Adipose tissue (tissue), 3 donors: Measurements from ENCODE around the gene BLTP2. TPM values are rescaled to one million over a fixed set of nuclear protein-coding genes. Genes with fewer than 3 reads are reported as not detected.
A peak's percentile ranks its signal among the peaks of the same experiment; 100 is the strongest.
"Not testable (repeated sequence)": the region's sequence is repeated elsewhere in the genome, so short reads cannot be mapped to it uniquely, and the experiment has no call there.

Experiments
- H3K27ac ChIP-seq: one replicate; pipeline ENCODE4 v1.5.1; 2013; ENCODE audit warnings: low read depth, low read length
- WGBS, 3 donors: extraction: QIAGEN DNeasy Blood & Tissue Kit; methylation state at CpG; one replicate each; pipeline ENCODE4 v1.1.7; 2013; 5-methylcytosine and 5-hydroxymethylcytosine counted together
- polyA plus RNA-seq, 3 donors: library from polyadenylated mRNA; stranded (reverse); fragments of 200-250 nt; gene quantifications; one replicate each; pipeline ENCODE4 v1.2.3, GENCODE V29; 2013
- donor health status: healthy with polysubstance abuse.
- donor health status: Bipolar disorder and iron deficiency.
- donor health status: healthy.

BLTP2 gene
- polyA plus RNA-seq, result 10 to 100 TPM; 19.6 to 42.6 (median 33.7) TPM

DNA sequence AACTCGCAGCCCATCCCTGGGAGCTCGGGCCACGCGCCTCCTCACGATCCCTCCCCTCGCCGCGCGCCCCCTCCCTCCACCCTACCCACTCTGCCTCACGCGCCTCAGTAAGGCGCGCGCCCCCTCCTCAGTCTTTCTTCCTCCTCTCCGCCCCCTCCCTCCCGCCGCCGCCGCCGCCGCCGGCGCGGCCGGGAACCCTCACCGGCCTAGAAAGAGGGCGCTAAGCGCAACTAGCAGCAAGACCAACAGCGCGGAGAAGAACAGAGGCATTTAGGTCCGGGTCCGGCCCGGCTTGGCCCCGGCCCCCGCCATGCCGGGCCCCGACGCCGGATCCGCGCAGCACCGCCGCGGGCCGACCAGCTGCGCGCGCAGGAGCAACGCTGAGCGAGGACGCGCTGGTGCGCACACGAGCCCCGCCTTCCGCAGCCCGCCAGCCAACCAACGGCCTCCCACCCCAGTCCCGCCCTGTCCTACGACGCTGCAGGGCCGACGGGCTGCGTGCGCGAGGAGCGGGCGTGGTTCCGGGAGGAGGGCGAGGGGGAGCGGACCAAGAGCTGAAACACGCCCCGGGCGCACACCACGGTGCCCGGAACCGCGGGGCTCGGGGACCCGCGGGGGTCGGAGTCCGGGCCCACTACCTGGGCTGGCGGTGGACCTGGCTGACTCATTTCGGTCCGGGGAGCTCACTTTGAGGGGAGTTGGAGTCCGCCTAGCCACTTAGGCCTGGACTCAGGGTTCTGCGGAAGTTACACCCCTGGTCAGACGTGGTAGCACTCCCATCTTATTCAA, at the start of gene BLTP2:
Gene BLTP2 (minus strand): TSS at position 372 of the 789 bp plus-strand sequence. CDS start 102 bp downstream, at position 270.
- WGBS, 3 donors, result 1% methylated on average over 56 to 89 of the region's 89 CpGs
- H3K27ac ChIP-seq, result peak within 1 kb of the TSS; percentile 71

DNA sequence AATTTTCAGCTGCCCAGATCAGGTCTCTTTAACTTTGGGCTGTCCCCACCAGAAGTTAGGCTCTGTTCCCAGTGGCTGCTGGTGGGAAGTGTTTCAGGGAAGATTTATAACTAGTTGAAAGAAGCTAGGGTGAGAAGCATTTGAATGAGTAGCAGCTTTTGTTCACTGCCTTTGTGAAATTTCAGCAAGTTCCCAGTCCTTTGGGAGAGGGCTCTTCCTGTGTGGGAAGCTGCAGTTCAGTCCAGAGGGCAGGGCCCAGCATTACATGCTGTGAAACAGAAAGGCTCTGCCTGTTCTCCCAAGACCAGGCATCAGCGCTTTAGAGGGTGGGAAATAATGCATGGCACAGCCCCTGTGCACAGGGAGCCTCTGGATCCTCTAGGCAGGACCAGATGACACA, 48.9 kb upstream of the BLTP2 start:
- no peak overlapping the region for H3K27ac ChIP-seq
- 95 to 100% (median 100%) methylated on average over 1 of the region's 1 CpG for WGBS, 3 donors

DNA sequence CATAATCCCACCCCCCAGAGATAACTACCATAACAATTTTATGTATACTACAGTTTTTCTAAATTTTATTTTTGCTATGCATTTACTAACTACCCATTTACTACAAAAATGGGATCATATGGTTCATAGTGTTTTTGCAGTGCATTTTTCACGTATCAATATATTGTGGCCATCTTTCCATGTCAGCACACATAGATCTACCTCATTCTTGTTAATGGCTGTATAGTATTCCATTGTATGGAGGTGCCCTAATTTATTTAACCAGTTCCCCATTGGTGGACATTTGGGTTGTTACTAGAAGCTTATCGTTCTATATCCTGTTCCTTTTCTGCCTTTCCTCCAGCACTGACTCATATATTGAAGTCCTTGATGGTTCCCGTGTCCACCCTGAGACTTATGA, 44.1 kb upstream of the BLTP2 start:
- no peak overlapping the region for H3K27ac ChIP-seq
- 98 to 100% (median 99%) methylated on average over 3 of the region's 3 CpGs for WGBS, 3 donors

DNA sequence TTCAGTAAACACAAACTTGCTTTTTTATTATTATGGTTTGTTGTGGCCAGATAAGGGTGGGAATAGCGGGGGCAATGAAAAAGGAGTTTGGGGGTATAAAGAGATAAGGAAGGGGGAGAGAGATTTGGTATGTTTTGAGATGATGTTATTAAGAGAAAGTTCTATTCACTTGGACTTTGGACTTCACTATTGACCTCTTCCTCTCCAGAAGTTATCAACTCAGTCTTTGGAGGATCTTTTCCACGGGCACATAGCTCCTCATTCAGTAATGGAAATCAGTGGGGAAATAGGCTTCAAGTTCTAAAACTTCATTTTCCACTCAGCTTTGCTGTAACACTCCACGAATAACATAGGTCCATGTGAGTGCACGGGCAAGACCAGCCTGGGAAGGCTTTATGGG, 43.5 kb upstream of the BLTP2 start:
- WGBS, 3 donors, result 92 to 97% (median 95%) methylated on average over 4 of the region's 4 CpGs
- H3K27ac ChIP-seq, result no peak overlapping the region

DNA sequence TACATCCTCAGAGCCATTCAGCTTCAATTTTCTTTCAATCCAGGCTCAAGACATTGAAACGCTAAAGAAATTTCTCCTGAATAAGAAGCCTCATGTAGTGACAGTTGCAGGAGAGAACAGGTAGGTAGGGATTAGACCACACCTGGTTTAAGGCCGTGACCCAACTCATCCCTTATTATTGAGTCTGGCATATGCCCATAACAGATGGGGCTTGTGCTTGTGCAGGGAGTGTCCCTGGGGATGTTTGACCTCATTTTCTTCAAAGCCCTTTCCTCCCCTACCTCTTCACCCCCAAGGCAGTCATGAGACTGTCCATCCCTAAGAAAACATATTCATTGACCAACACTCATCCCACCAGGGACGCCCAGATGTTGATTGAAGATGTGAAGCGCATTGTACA, 41.3 kb upstream of the BLTP2 start:
- H3K27ac ChIP-seq, result no peak overlapping the region
- WGBS, 3 donors, result 83 to 91% (median 87%) methylated on average over 4 of the region's 4 CpGs

DNA sequence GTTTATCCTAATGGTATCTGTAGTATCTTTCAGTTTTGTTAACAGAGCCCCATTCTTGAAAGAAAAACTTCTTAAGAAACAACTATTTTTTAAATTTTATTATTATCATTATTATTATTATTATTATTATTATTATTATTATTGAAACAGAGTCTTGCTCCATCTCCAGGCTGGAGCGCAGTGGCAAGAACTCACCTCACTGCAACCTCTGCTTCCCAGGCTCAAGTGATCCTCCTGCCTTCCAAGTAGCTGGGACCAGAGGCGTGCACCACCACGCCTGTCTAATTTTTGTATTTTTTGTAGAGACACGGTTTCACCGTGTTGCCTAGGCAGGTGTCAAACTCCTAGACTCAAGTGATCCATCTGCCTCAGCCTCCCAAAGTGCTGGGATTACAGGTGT, 40.4 kb upstream of the BLTP2 start:
- no peak overlapping the region for H3K27ac ChIP-seq
- WGBS, 3 donors, result 89 to 95% (median 90%) methylated on average over 5 of the region's 5 CpGs

DNA sequence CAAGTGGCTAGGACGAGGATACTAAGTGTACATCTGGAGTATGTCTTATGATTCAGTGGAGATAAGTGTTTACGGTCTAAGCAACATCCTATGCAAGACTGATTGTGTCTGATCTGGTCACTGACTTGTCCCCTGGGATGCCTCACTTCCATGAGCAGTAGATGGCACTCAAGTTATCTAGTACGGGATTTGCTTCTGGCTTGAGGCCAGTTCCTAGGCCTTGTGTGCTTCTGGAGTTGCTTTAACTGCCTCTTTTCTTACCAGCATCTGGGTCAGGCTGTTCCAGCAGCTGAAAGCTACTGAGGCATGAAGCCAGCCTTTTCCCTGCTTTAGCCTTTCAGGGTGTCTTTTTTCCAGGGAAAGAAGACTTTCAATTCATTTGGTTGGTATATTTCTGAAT, 40.0 kb upstream of the BLTP2 start:
- 49 to 62% (median 60%) methylated on average over 3 of the region's 3 CpGs for WGBS, 3 donors
- H3K27ac ChIP-seq, result no peak overlapping the region

DNA sequence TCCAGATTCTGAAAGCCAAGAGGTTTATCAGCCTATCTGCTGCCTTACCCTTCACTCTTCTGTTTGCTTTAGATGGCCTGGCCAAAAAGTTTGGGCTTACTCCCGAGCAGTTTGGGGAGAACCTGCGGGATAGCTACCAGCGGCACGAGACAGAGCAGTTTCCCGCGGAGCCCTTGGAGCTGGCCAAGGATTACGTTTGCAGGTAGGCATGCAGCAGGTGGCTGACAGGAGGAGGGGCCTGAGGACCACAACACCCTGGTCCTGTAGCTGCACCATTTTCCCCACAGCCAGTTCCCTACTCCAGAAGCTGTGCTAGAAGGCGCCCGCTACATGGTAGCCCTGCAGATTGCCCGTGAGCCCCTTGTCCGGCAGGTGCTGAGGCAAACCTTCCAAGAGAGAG, 37.7 kb upstream of the BLTP2 start:
- 86 to 97% (median 92%) methylated on average over 11 of the region's 11 CpGs for WGBS, 3 donors
- no peak overlapping the region for H3K27ac ChIP-seq

DNA sequence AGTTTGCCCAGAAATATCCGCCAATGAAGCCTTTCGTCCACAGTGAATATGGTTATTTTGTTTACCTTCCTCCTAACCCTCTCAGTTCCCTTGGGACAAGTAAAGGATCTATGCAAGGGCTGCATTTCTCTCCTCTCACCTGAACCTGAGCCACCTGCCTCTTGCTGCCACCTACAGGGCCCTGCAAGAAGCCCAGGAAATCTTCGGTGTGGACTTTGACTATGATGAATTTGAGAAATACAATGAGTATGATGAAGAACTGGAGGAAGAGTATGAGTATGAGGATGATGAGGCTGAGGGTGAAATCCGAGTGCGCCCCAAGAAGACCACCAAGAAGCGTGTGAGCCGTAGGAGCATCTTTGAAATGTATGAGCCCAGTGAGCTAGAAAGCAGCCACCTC, 31.0 kb upstream of the BLTP2 start:
- 82 to 86% (median 86%) methylated on average over 7 of the region's 7 CpGs for WGBS, 3 donors
- H3K27ac ChIP-seq, result no peak overlapping the region

DNA sequence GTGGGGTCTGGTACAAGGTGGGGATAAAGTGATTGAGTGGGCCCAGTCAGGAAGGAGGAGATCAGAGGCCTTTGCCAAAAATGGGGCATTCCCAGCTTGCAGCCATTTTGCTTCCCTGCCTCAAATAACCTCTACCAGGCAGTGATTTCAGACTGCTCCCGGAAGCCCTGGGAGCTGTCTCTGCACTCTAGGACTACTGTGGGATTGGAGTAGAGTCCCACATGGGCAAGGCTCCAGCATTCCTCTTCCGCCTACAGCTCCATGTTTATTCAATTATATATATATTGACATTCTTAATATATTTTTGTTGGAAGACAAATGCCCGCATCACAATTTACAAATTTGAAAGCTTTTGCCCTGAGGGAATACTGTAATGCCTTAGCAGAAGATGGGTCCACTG, 30.5 kb upstream of the BLTP2 start:
- H3K27ac ChIP-seq, result no peak overlapping the region
- WGBS, 3 donors, result 83 to 90% (median 90%) methylated on average over 3 of the region's 3 CpGs

DNA sequence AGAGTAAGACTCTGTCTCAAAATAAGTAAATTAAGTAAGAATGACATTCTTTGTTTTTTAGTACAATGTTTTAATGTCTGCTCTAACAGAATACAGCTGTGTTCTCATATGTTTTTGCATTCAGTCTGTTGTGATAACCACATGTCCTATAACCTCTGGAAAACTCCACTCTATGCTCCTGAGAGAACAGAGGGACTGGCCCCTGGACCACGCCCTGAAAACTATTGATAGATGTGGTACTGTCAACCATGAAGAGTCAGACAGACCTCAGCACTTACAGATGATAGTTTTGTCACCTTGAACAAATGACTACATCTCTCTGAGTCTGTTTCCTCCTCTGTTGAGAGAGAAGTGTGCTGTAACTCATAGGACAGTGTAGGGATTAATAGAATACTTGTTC, 25.0 kb upstream of the BLTP2 start:
- 92 to 100% (median 93%) methylated on average over 1 of the region's 1 CpG for WGBS, 3 donors
- H3K27ac ChIP-seq, result no peak overlapping the region

DNA sequence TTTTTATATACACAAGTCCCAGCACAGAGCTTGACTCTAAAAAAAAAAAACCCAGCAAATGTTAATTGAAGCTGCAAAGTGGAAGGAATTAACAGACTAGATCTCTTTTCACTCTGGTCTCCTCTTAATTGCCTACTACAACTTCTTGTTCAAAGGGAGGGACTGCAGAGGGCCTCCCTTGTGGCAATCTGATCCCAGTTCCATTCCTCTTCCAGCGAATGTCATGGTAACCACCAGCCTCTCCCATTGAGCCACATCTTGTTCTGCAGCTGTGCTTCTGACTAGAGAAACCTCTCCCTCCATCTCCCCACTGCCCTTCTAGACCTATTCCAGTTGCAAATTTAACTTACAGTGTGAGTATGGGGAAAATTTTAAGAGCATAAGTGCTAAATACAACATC, 22.9 kb upstream of the BLTP2 start:
- no peak overlapping the region for H3K27ac ChIP-seq
- 78 to 95% (median 83%) methylated on average over 1 of the region's 1 CpG for WGBS, 3 donors

DNA sequence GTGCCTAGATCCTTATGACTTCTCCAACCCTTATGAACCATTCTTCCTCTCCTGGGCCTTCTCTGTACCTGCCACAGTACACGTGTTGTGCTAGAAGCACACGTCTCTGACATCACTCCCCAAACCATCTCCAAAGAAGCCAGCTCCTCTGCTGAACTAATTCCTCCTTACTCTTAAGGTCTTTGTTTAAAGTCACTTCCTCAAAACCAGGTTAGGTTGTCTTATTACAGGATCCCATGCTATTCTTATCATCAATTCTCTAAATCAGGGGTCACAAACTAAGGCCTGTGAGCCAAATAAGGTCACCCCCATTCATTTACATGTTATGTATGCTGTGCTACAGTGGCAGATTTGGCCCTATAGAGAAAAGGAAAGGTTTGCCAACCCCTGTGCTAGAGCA, 21.0 kb upstream of the BLTP2 start:
- H3K27ac ChIP-seq, result no peak overlapping the region
- 71 to 85% (median 71%) methylated on average over 2 of the region's 2 CpGs for WGBS, 3 donors

DNA sequence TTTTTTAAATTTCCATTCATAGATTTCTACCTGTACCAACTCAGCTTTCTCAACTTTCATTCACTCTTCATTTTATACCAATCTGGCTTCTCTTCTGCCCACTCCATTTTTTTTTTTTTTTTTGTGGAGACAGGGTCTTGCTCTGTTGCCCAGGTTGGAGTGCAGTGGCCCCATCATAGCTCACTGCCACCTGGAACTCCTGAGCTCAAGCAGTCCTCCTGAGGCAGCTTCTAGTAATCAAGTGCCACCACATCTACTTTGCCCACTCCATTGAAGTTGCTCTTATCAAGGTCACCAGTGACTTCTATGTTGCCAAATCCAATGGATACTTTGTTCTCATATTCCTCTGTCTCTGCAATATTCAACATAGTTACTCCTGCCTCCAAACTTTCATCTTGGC, 18.8 kb upstream of the BLTP2 start:
- no peak overlapping the region for H3K27ac ChIP-seq

DNA sequence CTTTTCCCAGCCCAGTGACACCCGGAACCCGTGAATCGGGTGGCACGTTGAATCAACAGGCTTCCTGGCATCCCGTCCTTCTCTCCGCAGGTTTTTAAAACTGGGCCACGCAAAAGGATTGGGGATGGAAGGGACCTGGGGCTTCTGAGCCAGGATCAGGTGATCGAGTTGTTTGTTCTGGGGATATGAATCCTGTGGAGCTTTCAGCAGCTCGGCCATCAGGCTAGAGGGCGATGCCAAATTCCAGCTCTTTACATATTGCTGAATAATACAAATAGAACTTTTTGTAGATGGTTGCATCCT, 17.5 kb upstream of the BLTP2 start:
- peak overlapping the region; percentile 65 for H3K27ac ChIP-seq
- 0 to 1% (median 1%) methylated on average over 10 of the region's 10 CpGs for WGBS, 3 donors

DNA sequence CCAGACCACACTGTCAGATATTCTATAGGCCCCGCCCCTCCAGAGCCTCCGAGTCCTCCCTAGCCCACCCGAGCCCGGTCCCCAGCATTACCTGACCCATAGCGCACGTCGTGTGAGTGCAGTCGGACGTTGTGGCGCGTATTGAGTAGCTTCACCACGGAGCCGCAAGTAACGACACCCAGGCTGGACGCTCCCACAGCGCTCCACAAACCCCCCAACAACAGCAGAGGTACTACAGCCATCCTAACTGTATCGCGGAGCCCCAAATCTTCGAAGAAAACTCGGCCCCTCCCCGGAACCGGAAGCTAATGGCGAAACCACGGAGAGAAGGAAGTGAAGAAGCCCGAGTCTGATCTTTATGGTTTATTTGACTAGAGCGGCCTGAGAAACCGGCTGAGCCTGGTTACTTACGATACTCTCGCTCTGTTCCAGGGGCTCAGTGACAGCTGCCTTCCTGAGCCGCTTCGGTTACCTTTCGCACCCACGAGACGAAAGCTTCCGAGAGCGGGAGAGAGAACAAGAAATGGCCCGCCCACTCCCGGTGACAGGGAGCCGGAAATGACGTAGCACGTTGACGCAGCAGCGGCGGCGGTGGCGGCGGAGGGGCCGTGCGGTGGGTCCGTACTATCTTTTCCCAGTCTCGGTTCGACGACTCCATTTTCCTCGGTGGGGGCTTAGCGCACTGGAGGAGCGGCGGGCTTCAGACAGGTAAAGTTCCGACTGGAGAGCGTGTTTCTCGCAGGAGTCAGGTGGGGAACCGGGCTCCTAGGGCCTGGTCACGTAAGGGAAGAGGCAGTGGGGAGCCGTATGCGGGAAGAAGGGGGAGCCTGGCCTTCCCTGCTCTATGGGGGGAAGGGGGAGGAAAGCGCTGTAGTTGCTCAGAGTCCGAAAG, 16.9 kb upstream of the BLTP2 start, which contains the start of the genes SDF2 and SUPT6H:
Gene SDF2 (minus strand): TSS at position 272 of the 892 bp plus-strand sequence. CDS start 30 bp downstream, at position 242.
Gene SUPT6H (plus strand): TSS at position 571 of the 892 bp plus-strand sequence. CDS start 11,197 bp downstream, outside the sequence.
- H3K27ac ChIP-seq, result peak within 1 kb of the TSS; percentile 65
- WGBS, 3 donors, result 0 to 1% (median 1%) methylated on average over 66 of the region's 66 CpGs

DNA sequence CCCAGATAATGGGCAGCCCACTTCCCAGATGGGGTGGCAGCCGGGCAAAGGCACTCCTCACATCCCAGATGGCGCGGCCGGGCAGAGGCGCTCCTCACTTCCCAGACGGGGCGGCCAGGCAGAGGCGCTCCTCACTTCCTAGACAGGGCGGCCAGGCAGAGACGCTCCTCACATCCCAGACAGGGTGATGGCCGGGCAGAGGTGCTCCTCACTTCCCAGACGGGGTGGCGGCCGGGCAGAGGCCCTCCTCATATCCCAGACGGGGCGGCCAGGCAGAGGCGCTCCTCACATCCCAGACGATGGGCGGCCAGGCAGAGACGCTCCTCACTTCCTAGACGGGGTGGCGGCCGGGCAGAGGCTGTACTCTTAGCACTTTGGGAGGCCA, 14.5 kb upstream of the BLTP2 start:
- 97 to 99% (median 98%) methylated on average over 23 of the region's 23 CpGs for WGBS, 3 donors
- H3K27ac ChIP-seq, result not testable (repeated sequence)

DNA sequence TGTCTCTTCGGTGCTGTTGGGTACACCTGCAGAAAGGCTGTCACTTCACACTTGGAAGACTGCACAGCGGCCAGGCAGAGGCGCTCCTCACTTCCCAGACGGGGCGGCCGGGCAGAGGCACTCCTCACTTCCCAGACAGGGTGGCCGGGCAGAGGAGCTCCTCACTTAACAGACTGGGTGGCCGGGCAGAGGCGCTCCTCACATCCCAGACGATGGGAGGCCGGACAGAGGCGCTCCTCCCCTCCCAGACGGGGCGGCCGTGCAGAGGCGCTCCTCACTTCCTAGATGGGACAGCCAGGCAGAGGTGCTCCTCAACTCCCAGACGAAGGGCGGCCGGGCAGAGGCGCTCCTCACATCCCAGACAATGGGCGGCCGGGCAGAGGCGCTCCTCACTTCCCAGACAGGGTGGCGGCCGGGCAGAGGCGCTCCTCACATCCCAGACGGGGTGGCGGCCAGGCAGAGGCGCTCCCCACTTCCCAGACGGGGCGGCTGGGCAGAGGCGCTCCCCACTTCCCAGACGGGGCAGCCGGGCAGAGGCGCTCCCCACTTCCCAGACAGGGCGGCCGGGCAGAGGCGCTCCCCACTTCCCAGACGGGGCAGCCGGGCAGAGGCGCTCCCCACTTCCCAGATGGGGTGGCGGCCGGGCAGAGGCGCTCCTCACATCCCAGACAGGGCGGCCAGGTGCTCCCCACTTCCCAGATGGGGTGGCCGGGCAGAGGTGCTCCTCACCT, 14.0 kb upstream of the BLTP2 start:
- whole genome bisulfite sequencing, 3 donors, result 97% methylated on average over 32 to 46 of the region's 46 CpGs
- not testable (repeated sequence) for H3K27ac ChIP-seq

DNA sequence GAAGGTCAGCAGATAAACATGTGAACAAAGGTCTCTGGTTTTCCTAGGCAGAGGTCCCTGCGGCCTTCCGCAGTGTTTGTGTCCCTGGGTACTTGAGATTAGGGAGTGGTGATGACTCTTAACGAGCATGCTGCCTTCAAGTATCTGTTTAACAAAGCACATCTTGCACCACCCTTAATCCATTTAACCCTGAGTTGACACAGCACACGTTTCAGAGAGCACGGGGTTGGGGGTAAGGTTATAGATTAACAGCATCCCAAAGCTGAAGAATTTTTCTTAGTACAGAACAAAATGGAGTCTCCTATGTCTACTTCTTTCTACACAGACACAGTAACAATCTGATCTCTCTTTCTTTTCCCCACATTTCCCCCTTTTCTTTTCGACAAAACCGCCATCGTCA, 13.4 kb upstream of the BLTP2 start:
- not testable (repeated sequence) for H3K27ac ChIP-seq
- WGBS, 3 donors, result 93 to 97% (median 96%) methylated on average over 4 to 5 of the region's 8 CpGs
